ENCODE measurements around the gene SLC34A3. TPM values are rescaled to one million over a fixed set of nuclear protein-coding genes. Genes with fewer than 3 reads are reported as not detected.

SLC34A3 gene
- total and polyA plus RNA-seq, 9 donors, result 0.15 to 0.46 TPM; not detected in 7

DNA sequence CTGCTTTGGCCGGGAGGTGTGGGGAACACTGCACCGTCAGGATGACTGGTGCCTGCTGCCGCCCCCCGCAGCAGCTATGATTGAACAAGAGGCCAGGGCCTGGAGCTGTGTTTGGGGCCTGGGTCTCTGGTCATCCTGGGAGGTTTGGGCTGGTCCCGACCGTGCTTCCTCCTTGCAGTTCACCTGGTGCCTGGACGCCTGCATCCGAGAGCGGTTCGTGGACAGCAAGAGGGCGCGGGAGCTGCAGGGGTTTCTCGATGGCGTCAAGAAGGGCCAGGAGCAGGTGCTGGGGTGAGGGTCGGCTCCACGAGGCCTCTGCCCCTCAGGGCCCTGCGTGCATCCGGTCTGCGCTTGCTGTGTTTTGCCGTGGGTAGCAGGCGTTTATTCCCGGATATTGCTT is 33.4 kb downstream of the SLC34A3 start:
- Histone ChIP-seq H3K27ac (no peak overlapping the region), H3K4me1 (ENCODE audit: insufficient read depth) (peaks cover 3% of the 10 kb centered on the region), H3K36me3 (no peaks in the 10 kb centered on the region), H3K9me3 (no peaks in the 10 kb centered on the region), H3K27me3 (no peaks in the 10 kb centered on the region), H3K4me3 (no peak overlapping the region)
- 91 to 96% (median 92%) methylated on average over 22 of the region's 22 CpGs for WGBS, 3 donors
- DNase-seq, result peak in 1 of 5 donors; percentile 35
- TF ChIP-seq, protein P1, sequence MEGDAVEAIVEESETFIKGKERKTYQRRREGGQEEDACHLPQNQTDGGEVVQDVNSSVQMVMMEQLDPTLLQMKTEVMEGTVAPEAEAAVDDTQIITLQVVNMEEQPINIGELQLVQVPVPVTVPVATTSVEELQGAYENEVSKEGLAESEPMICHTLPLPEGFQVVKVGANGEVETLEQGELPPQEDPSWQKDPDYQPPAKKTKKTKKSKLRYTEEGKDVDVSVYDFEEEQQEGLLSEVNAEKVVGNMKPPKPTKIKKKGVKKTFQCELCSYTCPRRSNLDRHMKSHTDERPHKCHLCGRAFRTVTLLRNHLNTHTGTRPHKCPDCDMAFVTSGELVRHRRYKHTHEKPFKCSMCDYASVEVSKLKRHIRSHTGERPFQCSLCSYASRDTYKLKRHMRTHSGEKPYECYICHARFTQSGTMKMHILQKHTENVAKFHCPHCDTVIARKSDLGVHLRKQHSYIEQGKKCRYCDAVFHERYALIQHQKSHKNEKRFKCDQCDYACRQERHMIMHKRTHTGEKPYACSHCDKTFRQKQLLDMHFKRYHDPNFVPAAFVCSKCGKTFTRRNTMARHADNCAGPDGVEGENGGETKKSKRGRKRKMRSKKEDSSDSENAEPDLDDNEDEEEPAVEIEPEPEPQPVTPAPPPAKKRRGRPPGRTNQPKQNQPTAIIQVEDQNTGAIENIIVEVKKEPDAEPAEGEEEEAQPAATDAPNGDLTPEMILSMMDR (IDR thresholded peaks at IDR 0.05), result no peak
- TF ChIP-seq EP300 (IDR thresholded peaks at IDR 0.05) (no peak), POLR2A (IDR thresholded peaks at IDR 0.05) (no peak)
- intact Hi-C loops (cut with DNase I), result no loop called here

GRCh38 chr9:137265496-137266161 is 34.9 kb downstream of the SLC34A3 start:
- H3K36me3 ChIP-seq, result no peaks in the 10 kb centered on the region
- no peak overlapping the region for H3K4me3 ChIP-seq
- no peak overlapping the region for H3K27ac ChIP-seq
- H3K27me3 ChIP-seq, result no peaks in the 10 kb centered on the region
- no peaks in the 10 kb centered on the region for H3K9me3 ChIP-seq
- peaks cover 6% of the 10 kb centered on the region for H3K4me1 ChIP-seq (ENCODE audit: insufficient read depth)
- no peak for DNase-seq
- intact Hi-C loops (cut with DNase I), result no loop called here
- TF ChIP-seq POLR2A (IDR thresholded peaks at IDR 0.05) (no peak), EP300 (IDR thresholded peaks at IDR 0.05) (no peak)
- TF ChIP-seq, protein P1 (IDR thresholded peaks at IDR 0.05), result no peak
- WGBS, 3 donors, result 88 to 89% (median 89%) methylated on average over 28 to 29 of the region's 29 CpGs

DNA sequence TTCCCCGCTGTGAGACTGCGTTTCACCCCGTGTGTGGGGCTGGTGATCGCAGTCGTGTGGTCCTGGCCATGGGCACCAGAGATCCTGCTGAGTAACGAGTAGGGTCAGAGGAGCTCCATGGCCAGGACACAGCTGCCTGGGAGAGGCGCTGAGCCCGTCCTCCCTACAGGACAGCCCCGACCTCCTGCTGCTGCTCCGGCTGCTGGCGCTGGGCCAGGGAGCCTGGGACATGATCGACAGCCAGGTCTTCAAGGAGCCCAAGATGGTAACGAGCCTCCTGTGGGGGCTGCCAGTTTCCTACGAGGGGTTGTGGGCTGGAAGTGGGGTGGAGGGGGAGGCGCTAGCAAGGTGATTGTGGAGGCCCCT is 35.4 kb downstream of the SLC34A3 start:
- Histone ChIP-seq H3K36me3 (no peaks in the 10 kb centered on the region), H3K27me3 (no peaks in the 10 kb centered on the region), H3K9me3 (no peaks in the 10 kb centered on the region), H3K4me1 (ENCODE audit: insufficient read depth) (peaks cover 6% of the 10 kb centered on the region), H3K4me3 (no peak overlapping the region), H3K27ac (no peak overlapping the region)
- intact Hi-C loops (cut with DNase I), result no loop called here
- TF ChIP-seq EP300 (IDR thresholded peaks at IDR 0.05), result no peak
- TF ChIP-seq, protein P1 (IDR thresholded peaks at IDR 0.05), result no peak
- no peak for TF ChIP-seq POLR2A (IDR thresholded peaks at IDR 0.05)
- DNase-seq, result peak in 2 of 5 donors; percentile 12 to 39
- WGBS, 3 donors, result 77 to 81% (median 80%) methylated on average over 15 of the region's 15 CpGs

DNA sequence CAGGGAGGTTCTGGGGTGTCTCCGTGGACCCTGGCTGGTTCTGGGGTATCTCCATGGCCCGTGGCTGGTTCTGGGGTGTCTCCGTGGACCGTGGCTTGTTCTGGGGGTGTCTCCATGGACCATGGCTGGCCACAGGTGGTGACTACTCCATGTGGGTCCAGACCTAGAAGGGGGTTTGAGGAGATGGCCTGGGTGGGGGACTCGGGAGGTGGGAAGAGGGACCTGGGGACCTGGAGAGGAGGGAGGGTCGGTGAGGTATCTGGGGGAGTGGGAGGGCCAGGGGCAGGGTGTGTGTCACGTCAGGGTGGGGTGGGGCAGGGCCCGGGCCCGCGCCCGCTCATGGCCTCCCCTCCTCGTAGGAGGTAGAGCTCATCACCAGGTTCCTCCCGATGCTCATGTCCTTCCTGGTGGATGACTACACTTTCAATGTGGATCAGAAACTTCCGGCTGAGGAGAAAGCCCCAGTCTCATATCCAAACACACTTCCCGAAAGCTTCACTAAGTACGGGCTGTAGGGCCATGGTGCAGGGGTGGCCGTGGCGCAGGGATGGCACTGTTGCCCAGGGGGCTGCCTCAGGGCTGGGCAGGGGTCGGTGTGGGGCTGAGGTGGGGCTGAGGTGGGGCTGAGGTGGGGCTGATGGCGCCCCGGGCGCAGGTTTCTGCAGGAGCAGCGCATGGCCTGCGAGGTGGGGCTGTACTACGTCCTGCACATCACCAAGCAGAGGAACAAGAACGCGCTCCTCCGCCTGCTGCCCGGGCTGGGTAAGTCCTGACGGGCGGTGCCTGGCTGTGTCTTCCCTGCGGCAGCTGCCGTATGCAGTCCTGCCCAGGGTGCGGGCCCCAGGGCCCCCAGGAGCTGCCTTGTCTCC is 36.1 kb downstream of the SLC34A3 start:
- H3K27me3 ChIP-seq, result no peaks in the 10 kb centered on the region
- peaks cover 6% of the 10 kb centered on the region for H3K4me1 ChIP-seq (ENCODE audit: insufficient read depth)
- H3K27ac ChIP-seq, result no peak overlapping the region
- DNase-seq, result no peak
- no peak overlapping the region for H3K4me3 ChIP-seq
- intact Hi-C loops (cut with DNase I), result no loop called here
- TF ChIP-seq EP300 (IDR thresholded peaks at IDR 0.05), result no peak
- TF ChIP-seq POLR2A (IDR thresholded peaks at IDR 0.05), result no peak
- TF ChIP-seq, protein P1 (IDR thresholded peaks at IDR 0.05), result no peak
- H3K36me3 ChIP-seq, result no peaks in the 10 kb centered on the region
- 86 to 90% (median 88%) methylated on average over 34 of the region's 34 CpGs for WGBS, 3 donors
- no peaks in the 10 kb centered on the region for H3K9me3 ChIP-seq

Measured in ovary (tissue), 9 donors.